HCT116 (cell line): Measurements from ENCODE around the gene APLP1. TPM values are rescaled to one million over a fixed set of nuclear protein-coding genes. Genes with fewer than 3 reads are reported as not detected.
A peak's percentile ranks its signal among the peaks of the same experiment; 100 is the strongest.

Source experiments
- ATAC-seq: fragments of 200-7000 bp; cut with Tn5 transposase; 2 replicates; pipeline ENCODE4 v1.9.1; 2020; ENCODE audit warnings: mild to moderate bottlenecking, moderate library complexity
- BruUV-seq: library from RNA; stranded (reverse); fragments of 400-500 nt; replicated peaks from 2 replicates; lab custom pipeline; 2021; lab: Mats Ljungman, UMichigan
- CTCF ChIA-PET: fragments of 300-600 bp; sonication (Branson Sonifier 250); formaldehyde crosslinking; loops from one replicate; lab custom pipeline; 2021; ENCODE audit warnings: antibody characterized with exemption; lab: Charles Lee
- POLR2A ChIA-PET: fragments of 300-600, 350-600 bp; sonication (Branson Sonifier 250); formaldehyde crosslinking; loops from one replicate; lab custom pipeline; 2021; ENCODE audit warnings: antibody characterized with exemption; lab: Charles Lee
- RAD21 ChIA-PET, 2 experiments: fragments of 300-600 bp; sonication (Branson Sonifier 250); formaldehyde crosslinking; loops; one replicate each; lab custom pipeline; 2023; ENCODE audit warnings: low total read pairs in 2 of 2; ENCODE audit not compliant: uncharacterized antibody in 2 of 2, unreplicated experiment in 2 of 2, low non-redundant PET in 1 of 2; lab: Charles Lee
- DNase-seq: peaks from one replicate; pipeline ENCODE4 v3.0.0-alpha.2; 2010; ENCODE audit warnings: low read depth, low spot score
- H2AFZ ChIP-seq: fragments of 200-600 bp; shearing (Covaris generic), sonication (generic); 2 replicates; pipeline ENCODE4 v1.6.1; 2017; ENCODE audit warnings: low read depth, mixed run types, mixed read lengths, antibody characterized with exemption, low read length; ENCODE audit not compliant: poor library complexity, severe bottlenecking
- H3K27ac ChIP-seq: 2 replicates; pipeline ENCODE4 v1.5.1; 2012; ENCODE audit warnings: low read depth, low read length
- H3K27me3 ChIP-seq: fragments of 200-600 bp; sonication (generic); 2 replicates; pipeline ENCODE4 v1.6.1; 2016; ENCODE audit warnings: mixed run types, low read length, mixed read lengths; ENCODE audit not compliant: insufficient read depth
- H3K36me3 ChIP-seq, 2 experiments: fragments of 200-500 bp in 1 of 2; fragments of 200-600 bp in 1 of 2; sonication (Bioruptor generic) in 1 of 2; sonication (generic) in 1 of 2; 2 replicates each; pipeline versions ENCODE4 v1.5.1 to v1.6.1; 2014 to 2016; ENCODE audit warnings: low read length in 2 of 2, inconsistent platforms in 1 of 2, mixed read lengths in 1 of 2, mixed run types in 1 of 2; ENCODE audit not compliant: insufficient read depth in 2 of 2, control insufficient read depth in 1 of 2
- H3K4me1 ChIP-seq, 2 experiments: fragments of 200-600 bp in 1 of 2; sonication (generic) in 1 of 2; 2 replicates each; pipeline versions ENCODE4 v1.5.1 to v1.6.1; 2012 to 2017; ENCODE audit warnings: low read length in 2 of 2, inconsistent platforms in 1 of 2, mild to moderate bottlenecking in 1 of 2, mixed read lengths in 1 of 2, mixed run types in 1 of 2, moderate library complexity in 1 of 2; ENCODE audit not compliant: insufficient read depth in 2 of 2, control insufficient read depth in 1 of 2
- H3K4me2 ChIP-seq: fragments of 200-600 bp; sonication (generic); 2 replicates; pipeline ENCODE4 v1.6.1; 2017; ENCODE audit warnings: mixed run types, low read length, mixed read lengths
- H3K4me3 ChIP-seq, 2 experiments: fragments of 200-600 bp in 1 of 2; sonication (generic) in 1 of 2; replicated peaks in 1 of 2; 2 replicates each; pipeline ENCODE4 v1.5.1; 2011 to 2016; ENCODE audit warnings: low read length in 2 of 2, control low read depth in 1 of 2, low read depth in 1 of 2, mild to moderate bottlenecking in 1 of 2, mixed read lengths in 1 of 2, mixed run types in 1 of 2
- H3K79me2 ChIP-seq: fragments of 200-600 bp; sonication (generic); 2 replicates; pipeline ENCODE4 v1.6.1; 2017; ENCODE audit warnings: mild to moderate bottlenecking, mixed run types, low read length, moderate library complexity, mixed read lengths; ENCODE audit not compliant: insufficient read depth
- H3K9ac ChIP-seq: fragments of 200-600 bp; sonication (generic); 2 replicates; pipeline ENCODE4 v1.6.1; 2016; ENCODE audit warnings: low read length, mixed read lengths
- H3K9me2 ChIP-seq: fragments of 200-600 bp; sonication (generic), shearing (Covaris generic); 2 replicates; pipeline ENCODE4 v1.6.1; 2017; ENCODE audit warnings: mixed run types, mild to moderate bottlenecking, moderate library complexity; ENCODE audit not compliant: insufficient read depth
- H3K9me3 ChIP-seq, 2 experiments: fragments of 200-500 bp in 1 of 2; fragments of 200-600 bp in 1 of 2; sonication (Bioruptor generic) in 1 of 2; sonication (generic) in 1 of 2; 2 replicates each; pipeline ENCODE4 v1.6.1; 2014 to 2017; ENCODE audit warnings: low read length in 2 of 2, mixed read lengths in 2 of 2, inconsistent platforms in 1 of 2, low read depth in 1 of 2, mild to moderate bottlenecking in 1 of 2, mixed run types in 1 of 2, moderate library complexity in 1 of 2; ENCODE audit not compliant: control insufficient read depth in 1 of 2, insufficient read depth in 1 of 2
- H4K20me1 ChIP-seq: fragments of 200-600 bp; sonication (generic), shearing (Covaris generic); 2 replicates; pipeline ENCODE4 v1.6.1; 2017; ENCODE audit warnings: mixed run types, mild to moderate bottlenecking, moderate library complexity; ENCODE audit not compliant: insufficient read depth
- ATF3 ChIP-seq: IDR thresholded peaks from 2 replicates; pipeline ENCODE4 v1.6.1; 2012
- CBX3 ChIP-seq: IDR thresholded peaks from 2 replicates; pipeline ENCODE4 v1.6.1; 2012; ENCODE audit warnings: low read depth
- CEBPB ChIP-seq: IDR thresholded peaks from 2 replicates; pipeline ENCODE4 v1.6.1; 2012; ENCODE audit warnings: low read depth
- CTCF ChIP-seq, 3 experiments: fragments of 200-600 bp in 1 of 3; sonication (generic) in 1 of 3; IDR thresholded peaks in 2 of 3; conservative IDR thresholded peaks in 1 of 3; 2 replicates each; pipeline ENCODE4 v1.5.1; 2012 to 2017; ENCODE audit warnings: low read depth in 2 of 3, low read length in 2 of 3, antibody characterized with exemption in 1 of 3, borderline replicate concordance in 1 of 3, control low read depth in 1 of 3, mild to moderate bottlenecking in 1 of 3, mixed read lengths in 1 of 3, mixed run types in 1 of 3, moderate library complexity in 1 of 3; ENCODE audit not compliant: insufficient read depth in 1 of 3
- EZH2 ChIP-seq: fragments of 200-600 bp; sonication (generic); IDR thresholded peaks from 2 replicates; pipeline ENCODE4 v1.6.1; 2017; ENCODE audit warnings: antibody characterized with exemption, mixed run types
- EZH2phosphoT487 ChIP-seq: fragments of 200-600 bp; IDR thresholded peaks from 2 replicates; pipeline ENCODE4 v1.6.1; 2018; ENCODE audit warnings: antibody characterized with exemption, borderline replicate concordance
- RAD21 ChIP-seq: IDR thresholded peaks from 2 replicates; pipeline ENCODE4 v1.6.1; 2012; ENCODE audit warnings: low read depth, mild to moderate bottlenecking
- ZFX ChIP-seq: fragments of 450-650 bp; IDR thresholded peaks from 2 replicates; pipeline ENCODE4 v1.6.1; 2017
- intact Hi-C: fragments of 100-400 bp; cut with micrococcal nuclease; formaldehyde crosslinking; loops from 2 replicates; pipeline ENCODE4 v1.10.0; 2022
- total RNA-seq: library from RNA; stranded (reverse); gene quantifications from one replicate; pipeline ENCODE4 v1.2.1, GENCODE V29; 2021; ENCODE audit not compliant: unreplicated experiment

APLP1 gene
- total RNA-seq, 1 experiment from 2014 or later, result 41.2 TPM

DNA sequence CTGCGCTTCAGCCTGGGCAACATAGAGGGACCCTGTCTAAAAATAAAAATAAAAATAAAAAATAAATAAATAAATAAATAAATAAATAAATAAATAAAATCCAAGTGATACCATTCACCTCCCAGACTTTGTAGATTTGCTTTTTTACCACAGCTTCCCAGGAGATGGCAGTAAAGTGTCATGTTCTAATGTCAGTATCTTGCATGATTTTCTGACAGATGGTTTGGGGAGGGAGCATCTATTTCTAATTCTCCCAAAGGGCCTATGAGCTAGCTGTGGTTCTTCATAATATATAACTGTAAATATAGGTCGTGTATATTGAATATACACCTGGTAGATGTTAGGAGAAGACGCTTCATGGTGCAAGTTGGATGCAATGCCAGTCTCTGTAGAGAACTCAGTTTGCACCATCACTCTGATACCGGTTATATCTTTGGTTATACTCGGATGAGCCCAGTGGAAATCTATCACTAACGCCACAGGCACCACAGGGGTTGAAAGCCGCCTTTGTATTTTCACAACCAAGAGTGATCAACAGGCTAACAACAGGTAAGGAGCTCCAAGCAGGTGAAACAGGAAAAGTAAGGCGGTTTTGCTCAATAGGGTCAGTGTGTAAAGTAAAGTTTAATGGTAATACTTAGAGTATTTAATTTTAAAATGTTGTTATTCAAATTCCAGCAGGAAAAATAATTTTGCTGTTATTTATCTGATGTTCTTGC, 13.9 kb downstream of the APLP1 start:
- peaks cover 2 to 11% of the 10 kb centered on the region in 2 experiments; a peak in 2 of 4 replicates for H3K4me1 ChIP-seq
- H3K4me2 ChIP-seq, result no peak overlapping the region
- ChIA-PET RAD21 (interaction anchor here (1.0 to 2.6 kb wide), 2 partner anchors 49 kb away, joined by 4 to 16 read pairs; no protein-coding TSS in a partner anchor), POLR2A (interaction anchor here (1.1 kb wide), 1 partner anchor 12 kb away, joined by 3 read pairs; no protein-coding TSS in a partner anchor), CTCF (interaction anchor here (0.7 to 3.3 kb wide), 5 partner anchors 12 to 62 kb away, joined by 3 to 29 read pairs (median 3); no protein-coding TSS in a partner anchor)
- peak; percentile 67 for DNase-seq
- no peaks in the 10 kb centered on the region for H4K20me1 ChIP-seq
- H3K4me3 ChIP-seq, result no peak overlapping the region
- H3K9me2 ChIP-seq, result no peaks in the 10 kb centered on the region
- H3K36me3 ChIP-seq, result peaks cover 0 to 4% of the 10 kb centered on the region in 2 experiments; a peak in 2 of 4 replicates
- intact Hi-C loops, result loop anchor here (1.0 to 10.0 kb wide), 5 partner anchors 49 to 289 kb away; partner anchors contain the start of genes THAP8 and WDR62
- no peak overlapping the region for H3K27ac ChIP-seq
- no peaks in the 10 kb centered on the region for H3K79me2 ChIP-seq
- H3K27me3 ChIP-seq, result no peaks in the 10 kb centered on the region
- ATAC-seq, result no peak
- H3K9ac ChIP-seq, result no peak overlapping the region
- H2AFZ ChIP-seq, result no peak overlapping the region
- BruUV-seq, result no TSS peak
- TF ChIP-seq ATF3, result no peak
- TF ChIP-seq EZH2phosphoT487, result no peak
- peak; percentile 49 to 85 (median 50); a peak in 5 of 6 replicates for TF ChIP-seq CTCF (IDR thresholded peaks at IDR 0.05 in 2 of 3, conservative IDR thresholded peaks at IDR 0.05 in 1 of 3; ENCODE audit: borderline replicate concordance in 1 of 3, insufficient read depth in 1 of 3, low read depth in 2 of 3, low read length in 2 of 3)
- TF ChIP-seq ZFX, result no peak
- TF ChIP-seq RAD21, result peak; percentile 86
- 0 out of 2 replicates have a peak, but pooled peaks have one; percentile 11 for TF ChIP-seq CEBPB
- no peak for TF ChIP-seq EZH2
- TF ChIP-seq CBX3, result no peak
- H3K9me3 ChIP-seq, result no peaks in the 10 kb centered on the region
